ENCODE measurements around the gene EML5.
"Not testable (repeated sequence)": the region's sequence is repeated elsewhere in the genome, so short reads cannot be mapped to it uniquely, and the experiment has no call there.

EML5 gene

GRCh38 chr14:88792473-88793258, at the start of gene EML5:
TSS of gene EML5 (minus strand) at chr14:88792953. CDS start at chr14:88792503, 450 bp downstream.
- DNase-seq = peak; percentile 74 to 87 (median 82)

GRCh38 chr14:88842414-88842813, 49.7 kb upstream of the EML5 start:
- DNase-seq = no peak

- DNase-seq = no peak
Observed at GRCh38 chr14:88841741-88842140, 49.0 kb upstream of the EML5 start.

- no peak for DNase-seq
Observed at GRCh38 chr14:88840926-88841325, 48.2 kb upstream of the EML5 start.

- DNase-seq = no peak
Observed at GRCh38 chr14:88838015-88838414, 45.3 kb upstream of the EML5 start.

- no peak for DNase-seq
Observed at GRCh38 chr14:88837495-88837894, 44.7 kb upstream of the EML5 start.

- no peak for DNase-seq
Observed at GRCh38 chr14:88835661-88836060, 42.9 kb upstream of the EML5 start.

DNA sequence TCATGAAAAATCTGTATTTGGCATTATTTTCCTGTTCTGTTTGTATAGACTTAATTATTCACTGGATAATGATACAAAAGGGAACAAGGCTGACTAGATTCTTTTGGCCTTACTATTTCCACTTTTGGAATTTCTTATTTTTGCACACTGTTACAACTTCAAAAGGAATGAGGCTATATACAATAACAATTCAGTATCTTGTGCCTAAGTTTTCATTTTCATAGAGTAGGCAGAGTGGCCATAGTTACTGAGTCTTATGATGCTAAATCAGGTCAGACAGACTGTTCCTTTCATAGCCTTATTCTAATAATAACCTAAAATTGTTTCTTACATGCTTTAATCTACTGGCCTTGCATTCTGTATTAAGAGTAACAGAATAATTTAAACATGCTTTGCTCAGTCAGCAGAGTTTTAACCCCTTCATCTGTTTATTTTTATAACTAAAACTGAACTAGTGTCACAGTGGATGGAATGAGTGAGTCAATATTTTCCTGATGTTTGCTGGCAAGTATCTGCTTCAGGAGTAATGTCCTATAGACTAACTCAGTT, 42.2 kb upstream of the EML5 start:
- DNase-seq = no peak

GRCh38 chr14:88831284-88831683, 38.5 kb upstream of the EML5 start:
- DNase-seq = no peak

GRCh38 chr14:88829685-88830302, 37.0 kb upstream of the EML5 start:
- no peak for DNase-seq

DNA sequence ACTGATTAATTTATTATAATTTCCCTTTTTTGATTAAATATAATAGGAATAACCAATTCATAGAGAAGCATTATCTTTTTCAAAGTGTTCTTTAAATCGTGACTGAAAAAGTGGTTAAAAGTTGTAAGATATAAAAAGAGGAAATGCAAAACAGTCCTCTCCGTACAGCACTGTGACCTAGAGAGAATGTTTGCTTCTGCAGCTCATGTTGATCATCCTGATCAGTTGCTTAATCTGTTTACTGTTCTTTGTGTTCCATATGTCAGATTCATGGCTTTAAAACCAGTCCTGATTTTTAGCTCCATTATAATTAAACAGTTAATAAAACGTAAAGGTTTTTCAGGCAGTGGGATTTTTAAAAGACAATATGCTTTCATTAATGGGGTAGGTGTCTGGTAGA, 36.4 kb upstream of the EML5 start:
- DNase-seq = no peak

DNA sequence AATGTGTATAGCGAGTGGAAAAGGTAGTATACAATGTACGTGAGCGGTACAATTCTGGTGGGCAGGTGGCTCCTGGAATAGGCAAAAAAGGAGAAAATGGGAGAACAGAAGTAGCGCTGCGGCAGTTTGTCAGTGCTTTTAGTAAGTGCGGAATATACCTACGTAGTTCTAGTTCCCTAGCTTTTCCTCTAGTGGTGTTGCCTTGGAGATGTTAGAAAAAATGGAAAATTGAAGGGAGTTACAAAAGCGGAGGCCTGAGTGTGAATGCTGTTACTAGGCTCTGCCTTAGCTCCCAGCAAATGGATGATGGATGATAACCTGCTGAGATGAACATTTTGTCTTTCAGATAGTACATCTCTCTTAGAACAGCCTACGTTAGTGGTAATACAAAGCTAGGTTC, 32.8 kb upstream of the EML5 start:
- DNase-seq = no peak

DNA sequence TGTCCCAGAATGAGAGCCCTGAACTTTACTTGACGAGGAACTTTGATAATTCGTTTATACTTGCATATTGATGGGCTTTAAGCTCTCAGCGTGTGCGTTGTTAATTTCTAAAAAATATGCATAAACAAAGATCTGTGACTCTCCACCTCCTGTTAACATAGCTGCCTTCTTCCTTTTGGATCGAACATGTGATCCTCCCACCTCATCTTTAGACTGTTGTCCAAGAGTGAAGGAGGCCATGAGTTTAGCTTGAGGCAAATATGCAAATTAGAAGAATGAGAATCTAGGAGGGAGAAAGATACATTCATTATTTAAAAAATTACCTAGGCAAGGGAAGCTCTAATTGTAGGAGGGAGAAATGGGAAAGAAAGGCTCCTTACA, 32.3 kb upstream of the EML5 start:
- no peak for DNase-seq

GRCh38 chr14:88824314-88825077, 31.7 kb upstream of the EML5 start, which contains the start of gene TTC8:
TSS of gene TTC8 (plus strand) at chr14:88824651. CDS start at chr14:88824708, 57 bp downstream.
- peak; percentile 71 to 98 (median 83) for DNase-seq

DNA sequence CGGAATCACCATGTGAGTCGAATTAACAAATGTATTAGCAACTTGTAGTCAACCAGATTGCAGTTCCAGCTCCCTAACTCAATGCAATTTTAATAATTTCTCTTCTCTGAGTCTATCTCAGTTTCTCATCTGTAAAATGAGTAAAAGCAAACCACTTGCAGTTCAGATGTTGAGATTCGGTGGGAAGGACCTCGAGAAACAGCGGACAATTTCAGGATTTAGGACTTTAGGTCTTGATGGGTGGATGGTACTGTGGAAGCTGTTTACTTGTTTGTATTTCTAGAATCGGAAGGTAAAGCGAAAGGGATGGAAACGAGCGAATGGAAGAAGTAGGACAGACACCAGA, 31.2 kb upstream of the EML5 start:
- no peak for DNase-seq

- no peak for DNase-seq
Observed at GRCh38 chr14:88821888-88822287, 29.1 kb upstream of the EML5 start.

GRCh38 chr14:88821378-88821777, 28.6 kb upstream of the EML5 start:
- DNase-seq = no peak

DNA sequence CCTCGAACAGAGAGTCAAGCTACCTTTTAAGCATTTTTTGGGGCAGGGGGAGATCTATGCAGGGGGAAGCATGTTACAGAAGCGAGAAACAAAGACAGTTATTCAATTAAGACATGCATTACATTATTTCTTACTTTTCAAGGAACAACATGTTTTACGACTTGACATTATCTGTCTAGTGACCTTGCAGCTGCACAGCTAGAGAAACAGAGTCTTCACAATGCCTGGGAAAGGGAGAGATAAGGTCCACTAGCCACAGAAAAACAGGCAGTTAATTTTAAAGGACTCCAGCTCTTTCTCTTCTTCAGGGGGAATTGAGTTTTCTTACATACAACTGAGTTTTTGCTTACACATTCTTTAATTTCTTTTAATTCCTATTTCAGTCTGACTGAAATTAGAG, 26.9 kb upstream of the EML5 start:
- not testable (repeated sequence) for DNase-seq

GRCh38 chr14:88818018-88818417, 25.3 kb upstream of the EML5 start:
- no peak for DNase-seq

GRCh38 chr14:88815980-88816379, 23.2 kb upstream of the EML5 start:
- DNase-seq = no peak

GRCh38 chr14:88808359-88808758, 15.6 kb upstream of the EML5 start:
- no peak for DNase-seq

- DNase-seq = no peak
Observed at GRCh38 chr14:88804477-88804876, 11.7 kb upstream of the EML5 start.

DNA sequence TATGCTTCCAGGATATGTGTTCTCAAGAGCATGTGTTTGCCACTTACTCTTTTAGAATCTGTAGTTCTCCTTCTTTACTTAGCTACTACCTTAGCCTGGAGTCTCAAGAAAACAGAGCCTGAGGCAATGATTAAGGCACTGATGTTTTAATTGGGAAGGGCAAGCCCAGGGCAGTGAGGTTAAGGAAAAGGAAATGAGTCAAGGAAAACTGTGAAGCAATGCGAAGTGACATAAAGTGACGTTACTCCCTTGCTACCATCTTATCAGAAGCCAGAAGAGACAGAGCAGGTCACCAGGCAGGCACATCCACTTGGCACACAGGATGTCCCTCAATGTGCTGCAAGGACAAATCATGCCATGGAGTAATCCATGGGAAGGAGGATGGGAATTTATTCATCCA, 11.3 kb upstream of the EML5 start:
- no peak for DNase-seq

DNA sequence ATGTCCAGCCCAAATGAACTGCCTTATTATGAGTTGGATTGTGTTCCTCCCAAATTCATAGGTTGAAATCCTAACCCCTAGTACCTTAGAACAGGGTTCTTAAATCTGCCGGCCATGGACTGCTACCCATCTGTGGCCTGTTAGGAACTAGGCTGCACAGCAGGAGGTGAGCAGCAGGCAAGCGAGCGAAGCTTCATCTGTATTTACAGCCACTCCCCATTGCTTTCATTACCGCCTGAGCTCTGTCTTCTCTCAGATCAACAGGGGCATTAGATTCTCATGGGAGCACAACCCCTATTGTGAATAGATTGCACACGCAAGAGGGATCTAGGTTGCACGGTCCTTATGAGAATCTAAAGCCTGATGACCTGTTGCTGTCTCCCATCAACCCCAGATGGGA, 9.8 kb upstream of the EML5 start:
- DNase-seq = no peak

Data from stimulated activated naive CD4-positive, alpha-beta T cell (primary cell).